ENCODE data around the gene CCDC17.
A peak's percentile ranks its signal among the peaks of the same experiment; 100 is the strongest.

CCDC17 gene

DNA sequence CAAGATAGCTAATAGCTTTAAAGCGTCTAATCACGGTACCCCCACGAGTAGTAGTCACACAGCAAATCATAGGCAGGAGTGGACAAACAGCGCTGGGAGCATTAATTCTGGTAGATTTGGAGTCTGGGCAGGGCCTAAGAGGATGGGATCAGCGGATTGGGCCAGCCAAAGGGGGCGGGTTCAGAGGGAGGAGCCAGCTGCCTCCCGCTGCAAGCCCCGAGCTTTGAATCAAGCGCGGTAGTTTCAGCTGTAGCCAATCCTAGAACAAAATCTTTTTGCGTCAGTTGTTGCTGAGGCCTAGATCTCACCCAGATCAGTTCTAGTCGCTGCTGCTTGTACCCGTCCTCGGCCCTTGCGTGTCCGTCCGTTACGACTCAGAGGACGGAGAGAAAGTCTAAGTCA, 40.6 kb downstream of the CCDC17 start:
- Histone ChIP-seq H3K27me3 (ENCODE audit: insufficient read depth, low read length, poor library complexity) (no peaks in the 10 kb centered on the region), H3K36me3 (ENCODE audit: insufficient read depth, low read length) (peaks cover 31% of the 10 kb centered on the region), H3K9ac (ENCODE audit: low read depth, low read length) (peak overlapping the region; percentile 97), H3K9me3 (ENCODE audit: insufficient read depth, low read length, severe bottlenecking) (no peaks in the 10 kb centered on the region), H3K4me3 (ENCODE audit: low read depth in 1 of 2, low read length in 2 of 2) (peak overlapping the region; percentile 41 to 65; a peak in 3 of 4 replicates), H3K4me1 (ENCODE audit: insufficient read depth, low read length) (peaks cover 35% of the 10 kb centered on the region), H4K20me1 (ENCODE audit: insufficient read depth, low read length) (peaks cover 36% of the 10 kb centered on the region), H3K27ac (ENCODE audit: low read length) (peak overlapping the region; percentile 97), H2AFZ (ENCODE audit: low read depth, low read length) (peak overlapping the region; percentile 91), H3K4me2 (ENCODE audit: insufficient read depth, low read length) (peak overlapping the region; percentile 69), H3K79me2 (ENCODE audit: insufficient read depth, low read length) (peaks cover 47% of the 10 kb centered on the region)
- no peak for TF ChIP-seq EZH2 (IDR thresholded peaks at IDR 0.05; ENCODE audit: borderline replicate concordance, low read depth, low read length, severe bottlenecking)
- TF ChIP-seq, protein P1, sequence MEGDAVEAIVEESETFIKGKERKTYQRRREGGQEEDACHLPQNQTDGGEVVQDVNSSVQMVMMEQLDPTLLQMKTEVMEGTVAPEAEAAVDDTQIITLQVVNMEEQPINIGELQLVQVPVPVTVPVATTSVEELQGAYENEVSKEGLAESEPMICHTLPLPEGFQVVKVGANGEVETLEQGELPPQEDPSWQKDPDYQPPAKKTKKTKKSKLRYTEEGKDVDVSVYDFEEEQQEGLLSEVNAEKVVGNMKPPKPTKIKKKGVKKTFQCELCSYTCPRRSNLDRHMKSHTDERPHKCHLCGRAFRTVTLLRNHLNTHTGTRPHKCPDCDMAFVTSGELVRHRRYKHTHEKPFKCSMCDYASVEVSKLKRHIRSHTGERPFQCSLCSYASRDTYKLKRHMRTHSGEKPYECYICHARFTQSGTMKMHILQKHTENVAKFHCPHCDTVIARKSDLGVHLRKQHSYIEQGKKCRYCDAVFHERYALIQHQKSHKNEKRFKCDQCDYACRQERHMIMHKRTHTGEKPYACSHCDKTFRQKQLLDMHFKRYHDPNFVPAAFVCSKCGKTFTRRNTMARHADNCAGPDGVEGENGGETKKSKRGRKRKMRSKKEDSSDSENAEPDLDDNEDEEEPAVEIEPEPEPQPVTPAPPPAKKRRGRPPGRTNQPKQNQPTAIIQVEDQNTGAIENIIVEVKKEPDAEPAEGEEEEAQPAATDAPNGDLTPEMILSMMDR (IDR thresholded peaks at IDR 0.05; ENCODE audit: borderline replicate concordance, extremely low read depth, low read length, poor library complexity, severe bottlenecking), result no peak
- ATAC-seq (ENCODE audit: insufficient read depth, low read depth), result peak; percentile 85
- DNase-seq, result peak; percentile 97

DNA sequence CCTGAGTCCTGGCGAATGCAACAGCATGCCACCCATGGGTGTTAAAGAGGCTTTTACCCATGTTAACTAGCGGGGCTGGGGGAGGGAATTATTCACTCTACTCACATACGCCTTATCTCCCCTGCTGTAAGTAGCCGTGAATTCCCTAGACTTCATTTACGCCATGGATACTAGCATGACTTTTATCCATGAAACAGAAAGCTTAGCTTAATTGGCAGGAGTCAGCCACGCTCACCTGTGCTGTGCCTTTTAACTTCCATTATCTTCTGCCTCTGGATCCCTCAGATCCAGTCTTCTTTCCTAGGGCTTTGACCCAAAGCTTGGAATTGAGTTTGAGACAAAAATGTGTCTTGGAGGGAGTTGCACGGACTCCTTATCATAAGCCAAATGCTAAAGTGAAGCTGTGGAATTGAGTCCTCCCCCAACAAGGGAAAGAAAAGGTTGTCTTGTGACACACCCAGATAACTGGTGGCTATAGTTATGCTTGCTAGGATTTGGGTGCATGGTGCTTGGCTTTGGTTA, 49.7 kb downstream of the CCDC17 start:
- H3K4me3 ChIP-seq (ENCODE audit: low read depth in 1 of 2, low read length in 2 of 2), result no peak overlapping the region
- no peaks in the 10 kb centered on the region for H3K9me3 ChIP-seq (ENCODE audit: insufficient read depth, low read length, severe bottlenecking)
- H4K20me1 ChIP-seq (ENCODE audit: insufficient read depth, low read length), result no peaks in the 10 kb centered on the region; the same call in 1 of the 2 replicates
- no peak for ATAC-seq (ENCODE audit: insufficient read depth, low read depth)
- TF ChIP-seq, protein P1 (IDR thresholded peaks at IDR 0.05; ENCODE audit: borderline replicate concordance, extremely low read depth, low read length, poor library complexity, severe bottlenecking), result no peak
- TF ChIP-seq EZH2 (IDR thresholded peaks at IDR 0.05; ENCODE audit: borderline replicate concordance, low read depth, low read length, severe bottlenecking), result no peak
- H2AFZ ChIP-seq (ENCODE audit: low read depth, low read length), result no peak overlapping the region
- no peaks in the 10 kb centered on the region for H3K27me3 ChIP-seq (ENCODE audit: insufficient read depth, low read length, poor library complexity)
- no peak overlapping the region for H3K27ac ChIP-seq (ENCODE audit: low read length)
- H3K4me2 ChIP-seq (ENCODE audit: insufficient read depth, low read length), result no peak overlapping the region
- H3K9ac ChIP-seq (ENCODE audit: low read depth, low read length), result no peak overlapping the region
- no peaks in the 10 kb centered on the region for H3K4me1 ChIP-seq (ENCODE audit: insufficient read depth, low read length)
- no peak for DNase-seq
- peaks cover 18% of the 10 kb centered on the region for H3K36me3 ChIP-seq (ENCODE audit: insufficient read depth, low read length)
- H3K79me2 ChIP-seq (ENCODE audit: insufficient read depth, low read length), result no peaks in the 10 kb centered on the region

DNA sequence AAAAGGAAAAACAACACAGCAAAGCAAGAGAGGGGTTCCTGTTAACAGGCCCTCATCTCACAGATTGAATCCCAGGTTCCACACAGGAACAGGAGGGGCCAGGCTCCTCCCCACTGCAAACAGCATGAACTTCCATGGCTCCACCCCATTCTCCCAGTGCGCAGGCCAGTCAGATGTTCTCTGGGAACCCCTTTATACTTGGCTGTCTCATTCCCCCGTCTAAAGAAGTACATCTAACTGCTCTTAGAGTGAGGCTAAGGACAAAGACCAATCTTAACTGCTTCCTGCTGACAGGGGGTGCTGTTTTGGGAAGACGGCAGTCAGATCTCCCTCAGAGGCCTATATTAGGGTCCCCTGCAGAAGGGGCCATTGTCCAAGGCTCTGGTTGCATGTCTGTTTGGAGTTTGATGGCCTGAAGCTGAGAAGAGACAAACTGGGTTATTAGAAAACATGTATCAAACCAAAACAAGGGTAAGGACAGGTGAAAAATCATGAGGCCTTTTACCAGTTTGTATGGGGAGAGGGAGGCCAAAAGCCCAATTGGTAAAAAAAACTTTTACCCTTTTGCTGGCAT, 50.5 kb downstream of the CCDC17 start:
- no peak overlapping the region for H3K9ac ChIP-seq (ENCODE audit: low read depth, low read length)
- H3K9me3 ChIP-seq (ENCODE audit: insufficient read depth, low read length, severe bottlenecking), result no peaks in the 10 kb centered on the region
- no peak overlapping the region for H3K4me2 ChIP-seq (ENCODE audit: insufficient read depth, low read length)
- no peak for DNase-seq
- H3K4me1 ChIP-seq (ENCODE audit: insufficient read depth, low read length), result no peaks in the 10 kb centered on the region
- no peak for ATAC-seq (ENCODE audit: insufficient read depth, low read depth)
- no peaks in the 10 kb centered on the region; the same call in 1 of the 2 replicates for H4K20me1 ChIP-seq (ENCODE audit: insufficient read depth, low read length)
- H2AFZ ChIP-seq (ENCODE audit: low read depth, low read length), result no peak overlapping the region
- peaks cover 26% of the 10 kb centered on the region for H3K36me3 ChIP-seq (ENCODE audit: insufficient read depth, low read length)
- no peaks in the 10 kb centered on the region for H3K27me3 ChIP-seq (ENCODE audit: insufficient read depth, low read length, poor library complexity)
- no peak for TF ChIP-seq EZH2 (IDR thresholded peaks at IDR 0.05; ENCODE audit: borderline replicate concordance, low read depth, low read length, severe bottlenecking)
- TF ChIP-seq, protein P1 (IDR thresholded peaks at IDR 0.05; ENCODE audit: borderline replicate concordance, extremely low read depth, low read length, poor library complexity, severe bottlenecking), result no peak
- H3K79me2 ChIP-seq (ENCODE audit: insufficient read depth, low read length), result no peaks in the 10 kb centered on the region
- no peak overlapping the region for H3K27ac ChIP-seq (ENCODE audit: low read length)
- no peak overlapping the region for H3K4me3 ChIP-seq (ENCODE audit: low read depth in 1 of 2, low read length in 2 of 2)

All from DND-41 (cell line).